Epithelial cell of proximal tubule (primary cell): Measurements from ENCODE around the gene TVP23A. TPM values are rescaled to one million over a fixed set of nuclear protein-coding genes. Genes with fewer than 3 reads are reported as not detected.

Experiments used
- DNase-seq: peaks from one replicate; pipeline ENCODE4 v3.0.0-alpha.2; 2011; ENCODE audit warnings: low read depth
- H3K4me3 ChIP-seq: 2 replicates; pipeline ENCODE4 v1.5.1; 2011; ENCODE audit warnings: low read depth, mild to moderate bottlenecking, low read length
- CTCF ChIP-seq: conservative IDR thresholded peaks from 2 replicates; pipeline ENCODE4 v1.5.1; 2012; ENCODE audit warnings: low read depth, mild to moderate bottlenecking, low read length
- total RNA-seq: library from RNA; depleted of rRNA; stranded (reverse); fragments of >200 nt; gene quantifications from 2 replicates; pipeline ENCODE4 v1.2.3, GENCODE V29; 2015

The TVP23A gene
- total RNA-seq, 1 donor from 2014 or later, result not detected

GRCh38 chr16:10828851-10829366 is 10.3 kb upstream of the TVP23A start:
- TF ChIP-seq CTCF, result no peak
- peak; percentile 48 for DNase-seq
- H3K4me3 ChIP-seq, result no peak overlapping the region

GRCh38 chr16:10827691-10828341 is 9.2 kb upstream of the TVP23A start:
- peak; percentile 22 for DNase-seq
- no peak for TF ChIP-seq CTCF
- no peak overlapping the region for H3K4me3 ChIP-seq

GRCh38 chr16:10824111-10824893 is 5.7 kb upstream of the TVP23A start:
- DNase-seq, result no peak
- no peak overlapping the region for H3K4me3 ChIP-seq
- no peak for TF ChIP-seq CTCF

GRCh38 chr16:10822702-10823101 is 4.1 kb upstream of the TVP23A start:
- DNase-seq, result no peak
- no peak for TF ChIP-seq CTCF
- no peak overlapping the region for H3K4me3 ChIP-seq

GRCh38 chr16:10820546-10820945 is 2.0 kb upstream of the TVP23A start:
- H3K4me3 ChIP-seq, result no peak overlapping the region
- TF ChIP-seq CTCF, result no peak
- DNase-seq, result no peak

- no peak for DNase-seq
- H3K4me3 ChIP-seq, result no peak overlapping the region
- TF ChIP-seq CTCF, result no peak
Measured at GRCh38 chr16:10817514-10817913, 1.1 kb downstream of the TVP23A start.
